HuH-7.5 (cell line): Measurements from ENCODE around the gene ADM2.

Source experiments
- DNase-seq: peaks from one replicate; pipeline ENCODE4 v3.0.0; 2011; ENCODE audit warnings: low spot score

ADM2 gene

DNA sequence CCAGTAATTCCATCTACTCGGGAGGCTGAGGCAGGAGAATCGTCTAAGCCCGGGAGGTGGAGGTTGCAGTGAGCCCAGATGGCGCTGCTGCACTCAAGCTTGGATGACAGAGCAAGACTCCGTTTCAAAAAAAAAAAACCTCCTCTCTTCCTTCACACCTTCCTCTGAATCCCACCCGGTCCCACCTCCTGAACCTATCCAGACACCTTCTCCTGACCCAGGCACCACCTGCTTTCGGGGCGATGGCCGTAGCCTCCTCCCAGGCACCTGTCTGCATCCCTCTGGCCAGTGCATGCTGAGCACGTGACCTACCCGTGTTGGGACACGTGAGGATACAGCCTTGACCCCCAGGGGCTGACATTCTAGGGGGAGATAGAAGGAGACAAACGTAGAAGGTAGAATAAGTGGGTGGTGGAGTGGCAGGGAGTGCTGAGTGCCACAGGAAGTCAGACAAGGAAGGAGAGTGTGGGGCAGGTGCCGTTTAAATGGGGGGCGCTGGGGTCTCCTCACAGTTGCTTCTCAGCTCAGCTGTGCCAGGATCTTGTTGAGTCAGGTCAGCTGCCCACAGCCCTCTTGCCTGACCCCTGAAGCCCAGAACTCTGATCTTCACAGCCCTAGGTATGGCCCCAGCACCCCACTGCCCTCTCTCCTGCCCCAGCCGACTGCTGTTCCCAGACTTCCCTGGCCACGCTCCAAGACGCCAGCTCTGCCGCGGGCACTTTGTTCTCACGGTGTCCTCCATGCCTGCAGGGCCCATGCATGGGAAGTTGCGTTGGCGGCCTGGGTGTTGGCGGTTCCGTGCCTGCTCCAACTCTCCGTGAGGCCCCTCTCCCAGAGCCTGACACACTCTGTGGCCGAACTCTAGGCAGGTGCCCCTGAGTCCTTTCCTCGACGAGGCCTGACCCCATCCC is 4.1 kb downstream of the ADM2 start:
- DNase-seq = no peak

DNA sequence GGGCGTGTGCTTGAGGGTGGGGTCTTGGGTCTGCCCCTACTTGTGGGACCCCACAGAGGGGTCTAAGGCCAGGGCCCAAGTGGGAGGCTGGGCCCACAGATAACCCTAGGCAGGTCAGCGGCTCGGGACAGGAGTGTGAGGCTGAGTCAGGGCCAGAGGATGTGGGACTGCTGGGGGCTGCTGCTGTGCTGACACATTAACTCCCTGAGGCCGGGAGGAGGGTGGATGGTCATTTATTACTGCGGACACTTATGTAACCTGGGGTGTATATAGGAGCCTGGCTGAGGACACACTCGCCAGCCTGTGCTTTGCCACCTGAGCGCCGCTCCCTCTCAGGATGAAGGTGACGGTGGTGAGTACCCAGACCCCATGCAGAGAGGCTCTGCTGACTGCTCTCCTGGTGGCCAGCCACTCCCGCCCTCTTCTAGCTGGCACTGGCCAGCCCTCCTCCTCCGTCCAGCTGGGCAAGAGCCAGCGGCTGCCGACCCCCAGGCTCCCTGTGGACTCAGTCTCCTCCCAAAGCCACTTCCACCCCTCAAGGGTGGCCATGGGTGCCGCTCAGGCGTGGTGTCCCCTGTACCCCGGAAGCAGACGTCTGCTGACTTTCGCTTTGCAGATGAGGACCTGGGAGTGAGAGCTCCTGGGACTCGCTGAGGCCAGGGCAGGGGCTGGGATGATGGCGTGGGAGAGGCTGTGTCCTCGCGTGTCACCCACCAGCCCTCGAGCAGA is 5.4 kb downstream of the ADM2 start, which contains the start of gene MIOX:
Gene MIOX, plus strand, starts transcription at position 299 of the 729 bp plus-strand sequence. Its CDS starts 39 bp downstream, at position 338.
- no peak for DNase-seq

DNA sequence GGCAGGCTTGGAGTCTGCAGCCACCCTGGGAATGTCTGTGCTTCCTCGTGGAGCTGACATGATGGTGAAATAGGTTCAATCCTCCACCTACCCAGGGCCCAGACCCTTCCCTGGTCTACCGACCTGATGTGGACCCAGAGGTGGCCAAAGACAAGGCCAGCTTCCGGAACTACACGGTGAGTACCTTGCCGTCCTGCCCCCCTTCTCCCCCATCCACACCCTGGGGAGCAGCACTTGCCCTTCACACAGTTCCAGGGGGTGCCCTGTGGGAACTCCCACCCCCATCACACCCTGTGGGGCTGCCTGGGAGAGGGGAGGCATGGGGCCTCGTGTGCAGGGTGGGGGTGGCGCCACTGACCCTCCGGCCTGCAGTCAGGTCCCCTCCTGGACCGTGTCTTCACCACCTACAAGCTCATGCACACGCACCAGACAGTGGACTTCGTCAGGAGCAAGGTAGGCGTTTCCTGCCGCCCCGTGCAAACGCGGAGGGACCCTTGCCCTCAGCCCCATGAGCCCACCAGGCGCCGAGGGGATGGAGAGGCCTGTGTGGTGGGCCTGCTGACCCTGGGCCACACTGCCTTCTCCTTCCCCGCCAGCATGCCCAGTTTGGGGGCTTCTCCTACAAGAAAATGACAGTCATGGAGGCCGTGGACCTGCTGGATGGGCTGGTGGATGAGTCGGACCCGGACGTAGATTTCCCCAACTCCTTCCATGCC is 6.1 kb downstream of the ADM2 start:
- no peak for DNase-seq

DNA sequence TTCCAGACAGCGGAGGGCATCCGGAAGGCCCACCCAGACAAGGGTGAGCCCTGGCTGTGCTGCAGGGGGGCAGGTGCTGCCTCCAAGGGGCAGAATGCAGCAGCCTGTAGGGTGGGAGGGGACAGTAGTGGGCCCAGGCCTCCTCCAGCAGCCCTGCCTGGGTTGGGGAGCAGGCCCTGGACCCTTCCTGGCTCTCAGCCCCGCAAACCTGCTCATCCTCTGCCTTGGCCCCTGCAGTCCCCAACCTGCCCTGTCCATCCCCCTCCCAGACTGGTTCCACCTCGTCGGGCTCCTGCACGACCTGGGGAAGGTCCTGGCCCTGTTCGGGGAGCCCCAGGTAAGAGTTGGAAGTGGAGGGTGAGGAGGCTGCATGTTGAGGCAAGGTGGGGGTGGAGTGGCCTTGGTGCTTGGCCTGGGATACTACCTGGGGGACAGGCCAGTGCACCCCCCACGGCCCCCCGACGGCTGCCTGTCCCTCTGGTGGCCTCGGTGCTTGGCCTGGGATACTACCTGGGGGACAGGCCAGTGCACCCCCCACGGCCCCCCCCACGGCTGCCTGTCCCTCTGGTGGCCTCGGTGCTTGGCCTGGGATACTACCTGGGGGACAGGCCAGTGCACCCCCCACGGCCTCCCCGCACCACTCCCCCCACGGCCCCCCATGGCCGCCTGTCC is 6.8 kb downstream of the ADM2 start:
- DNase-seq = no peak

DNA sequence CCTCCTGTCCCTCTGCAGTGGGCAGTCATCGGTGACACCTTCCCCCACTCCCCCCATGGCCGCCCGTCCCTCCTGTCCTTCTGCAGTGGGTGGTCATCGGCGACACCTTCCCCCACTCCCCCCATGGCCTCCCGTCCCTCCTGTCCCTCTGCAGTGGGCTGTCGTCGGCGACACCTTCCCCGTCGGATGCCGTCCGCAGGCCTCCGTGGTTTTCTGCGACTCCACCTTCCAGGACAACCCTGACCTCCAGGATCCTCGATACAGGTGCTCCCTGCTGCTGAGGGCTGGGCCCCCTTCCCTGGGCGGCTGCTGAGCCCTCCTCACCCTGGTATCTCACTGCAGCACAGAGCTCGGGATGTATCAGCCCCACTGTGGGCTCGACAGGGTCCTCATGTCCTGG is 7.5 kb downstream of the ADM2 start:
- DNase-seq = no peak

DNA sequence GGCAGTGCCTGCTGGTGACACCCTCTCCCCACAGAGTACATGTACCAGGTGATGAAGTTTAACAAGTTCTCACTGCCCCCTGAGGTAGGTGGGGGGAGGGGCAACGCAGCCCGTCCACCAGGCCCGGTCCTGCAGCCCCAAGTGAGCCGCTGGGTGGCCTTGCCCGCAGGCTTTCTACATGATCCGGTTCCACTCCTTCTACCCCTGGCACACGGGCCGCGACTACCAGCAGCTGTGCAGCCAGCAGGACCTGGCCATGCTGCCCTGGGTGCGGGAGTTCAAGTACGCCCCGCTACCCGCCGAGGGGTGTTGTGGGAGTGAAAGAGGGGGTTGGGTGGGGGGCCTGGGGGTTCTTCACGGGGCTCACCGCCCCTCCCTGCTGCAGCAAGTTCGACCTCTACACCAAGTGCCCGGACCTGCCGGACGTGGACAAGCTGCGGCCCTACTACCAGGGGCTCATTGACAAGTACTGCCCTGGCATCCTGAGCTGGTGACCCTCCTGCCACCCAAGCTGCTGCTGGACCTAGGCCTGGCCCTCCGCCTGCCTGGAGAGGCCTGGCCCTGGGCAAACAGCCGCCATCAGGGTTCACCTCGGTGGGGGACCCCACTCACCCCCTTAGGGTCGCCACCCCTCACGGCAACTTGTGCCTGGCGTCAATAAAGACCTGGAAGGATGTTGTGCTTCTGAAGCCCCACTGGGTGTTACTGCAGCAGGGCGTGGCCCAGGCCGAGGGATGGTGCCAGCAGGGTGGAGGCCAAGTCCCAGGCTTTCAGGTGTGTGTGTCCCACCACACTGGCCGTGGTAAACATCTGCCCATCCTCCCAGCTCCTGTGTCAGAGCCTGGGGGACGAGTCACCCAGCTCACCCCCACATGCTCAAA is 8.3 kb downstream of the ADM2 start:
- DNase-seq = no peak

DNA sequence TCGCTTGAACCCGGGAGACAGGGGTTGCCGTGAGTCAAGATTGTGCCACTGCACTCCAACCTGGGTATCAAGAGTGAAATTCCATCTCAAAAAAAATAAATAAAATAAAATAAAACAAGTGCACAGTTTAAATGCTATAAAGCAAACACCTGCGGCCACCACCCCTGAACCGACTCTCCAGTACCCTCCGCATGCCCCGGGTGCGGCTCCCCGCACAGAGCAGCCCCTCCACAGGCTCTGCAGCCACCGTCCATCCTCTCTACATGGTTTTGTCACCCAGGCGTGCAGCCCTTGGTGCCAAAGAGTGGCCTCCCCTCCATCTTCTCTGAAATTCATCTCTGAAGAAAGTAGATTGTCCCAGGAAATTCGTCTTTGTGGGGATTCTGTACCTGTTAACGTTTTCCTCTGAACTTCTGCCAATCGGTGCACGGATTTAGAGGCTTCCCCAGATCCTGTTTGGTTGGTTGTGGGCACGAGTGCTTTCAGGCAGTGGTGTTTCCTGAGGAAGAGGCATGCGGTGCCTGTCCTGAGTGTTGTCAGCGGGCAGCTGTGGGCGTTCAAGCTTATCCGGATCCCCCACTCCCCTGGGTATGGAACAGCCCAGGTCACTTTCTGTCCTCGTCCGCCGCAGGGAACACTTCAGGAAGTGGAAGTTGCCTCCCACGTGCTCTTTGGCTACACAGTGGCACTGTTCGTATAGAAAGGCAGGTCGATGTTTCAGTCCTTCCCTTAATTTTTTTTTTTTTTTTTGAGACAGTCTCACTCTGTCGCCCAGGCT is 9.4 kb downstream of the ADM2 start:
- DNase-seq = no peak

DNA sequence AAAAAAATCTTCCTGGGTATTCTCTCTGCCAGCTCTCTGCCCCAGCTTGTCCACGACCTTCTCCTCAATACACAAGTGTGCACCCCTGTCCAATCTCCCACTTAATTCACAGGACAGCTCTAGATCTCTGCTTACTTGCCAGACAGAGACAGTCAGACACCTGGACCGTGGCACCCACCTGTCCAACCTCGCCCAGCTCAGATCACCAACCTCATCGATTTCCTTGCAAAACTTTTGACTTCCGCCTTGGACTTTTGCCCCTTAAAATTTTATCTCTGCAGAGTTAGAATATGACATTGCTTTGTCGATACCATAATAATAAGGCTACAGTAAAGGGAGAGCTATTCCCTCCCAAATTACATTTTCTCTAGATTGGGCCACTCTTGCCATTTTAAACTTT is 15.8 kb downstream of the ADM2 start:
- DNase-seq = no peak

DNA sequence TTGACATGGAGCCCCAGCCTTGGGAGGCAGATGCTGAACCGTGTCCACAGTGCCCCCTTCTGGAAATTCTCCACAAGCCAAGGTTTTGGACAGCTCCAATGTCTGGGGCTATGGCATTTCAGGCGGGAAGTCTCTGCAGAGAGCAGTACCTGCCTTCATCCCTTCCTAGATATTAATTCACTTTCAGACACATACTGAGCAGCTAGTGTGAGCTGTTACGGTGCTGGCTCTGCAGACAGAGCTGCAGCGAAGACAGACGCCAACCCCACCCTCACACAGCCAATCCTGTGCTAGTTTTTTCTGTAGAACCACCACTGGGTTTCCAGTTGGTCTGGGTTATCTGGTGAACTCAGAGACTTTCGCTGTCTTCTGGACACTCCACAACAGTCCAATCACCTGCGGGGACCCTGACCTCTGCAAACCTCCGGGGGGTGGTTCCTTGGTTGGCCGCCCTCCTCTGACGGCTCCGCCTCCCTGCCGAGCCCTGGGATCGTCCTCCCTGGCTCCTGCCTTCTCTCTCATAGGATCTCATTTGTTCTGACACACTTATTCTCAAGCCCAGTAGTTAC is 17.1 kb downstream of the ADM2 start:
- DNase-seq = peak; percentile 90

DNA sequence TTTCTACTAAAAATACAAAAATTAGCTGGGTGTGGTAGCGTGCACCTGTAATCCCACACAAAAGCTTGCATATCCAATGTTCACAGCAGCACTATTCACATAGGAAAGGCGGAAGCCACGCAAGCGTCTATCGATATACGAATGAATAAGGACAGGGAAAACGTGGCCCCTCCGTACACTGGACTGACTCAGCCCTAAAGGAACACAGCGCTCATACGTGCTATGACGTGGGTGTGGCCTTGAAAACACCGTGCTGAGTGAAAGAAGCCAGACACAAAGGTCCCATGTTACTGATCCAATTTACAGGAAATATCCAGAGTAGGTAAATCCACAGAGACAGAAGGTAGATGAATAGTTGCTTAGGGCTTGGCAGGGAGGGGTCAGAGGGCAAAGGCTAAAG is 19.1 kb downstream of the ADM2 start:
- no peak for DNase-seq

DNA sequence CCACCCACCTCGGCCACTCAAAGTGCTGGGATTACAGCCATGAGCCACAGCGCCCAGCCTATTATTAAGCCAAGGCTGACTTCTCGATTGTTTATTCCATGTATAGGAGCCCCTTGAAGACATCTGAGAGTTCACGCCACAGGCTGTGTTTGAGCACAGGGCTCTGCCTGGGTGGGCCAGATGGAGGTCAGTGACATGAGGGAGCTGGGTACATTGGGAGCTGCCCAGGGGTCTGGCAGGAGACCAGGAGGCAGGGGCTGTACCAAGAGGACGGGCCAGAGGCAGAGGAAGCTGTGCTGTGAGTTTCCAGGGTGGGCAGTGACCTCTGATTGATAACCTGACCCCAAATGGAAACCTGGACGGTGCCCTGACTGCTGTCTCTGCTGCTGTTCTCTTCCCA is 20.8 kb downstream of the ADM2 start:
- no peak for DNase-seq

DNA sequence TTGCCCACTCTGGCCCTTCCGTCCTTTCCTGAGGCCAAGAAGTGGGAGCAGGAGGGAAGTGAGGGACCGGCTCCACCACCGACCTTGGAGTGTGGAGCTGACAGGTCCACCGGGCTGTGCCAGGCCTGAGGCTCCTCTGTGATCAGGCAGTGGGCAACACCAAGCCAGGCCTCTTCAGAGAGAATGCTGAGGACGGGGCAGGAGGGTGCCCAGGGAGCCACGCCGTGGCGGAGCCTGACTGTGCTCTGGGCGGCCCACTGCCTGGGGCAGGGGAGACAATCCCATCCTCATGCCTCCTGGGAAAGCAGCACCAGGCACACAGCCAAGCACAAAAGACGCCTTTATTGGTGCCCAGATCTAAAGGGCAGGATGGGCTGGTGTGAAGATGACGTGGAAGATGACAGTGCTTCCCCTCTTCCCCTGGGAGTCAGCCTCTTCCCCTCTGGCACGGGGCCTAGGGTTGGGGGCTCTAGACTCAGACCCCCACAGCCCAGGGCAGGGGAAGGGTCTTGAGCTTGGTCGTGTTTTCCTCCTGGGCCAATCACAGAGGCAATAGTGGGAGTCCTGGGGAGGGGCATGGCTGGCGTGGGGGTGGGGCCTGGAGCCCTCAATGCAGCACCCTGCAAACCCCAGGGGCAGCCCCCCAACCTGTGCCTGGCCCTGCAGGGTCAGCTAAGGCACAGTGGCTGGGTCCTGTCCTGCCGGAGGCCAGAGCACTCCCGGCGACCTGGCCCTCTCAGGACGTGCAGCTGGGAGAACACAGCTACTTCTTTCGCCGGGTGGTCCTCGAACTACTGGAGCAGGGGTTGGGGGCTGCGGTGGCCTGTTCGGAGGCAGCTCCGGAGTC is 21.5 kb downstream of the ADM2 start:
- DNase-seq = no peak

DNA sequence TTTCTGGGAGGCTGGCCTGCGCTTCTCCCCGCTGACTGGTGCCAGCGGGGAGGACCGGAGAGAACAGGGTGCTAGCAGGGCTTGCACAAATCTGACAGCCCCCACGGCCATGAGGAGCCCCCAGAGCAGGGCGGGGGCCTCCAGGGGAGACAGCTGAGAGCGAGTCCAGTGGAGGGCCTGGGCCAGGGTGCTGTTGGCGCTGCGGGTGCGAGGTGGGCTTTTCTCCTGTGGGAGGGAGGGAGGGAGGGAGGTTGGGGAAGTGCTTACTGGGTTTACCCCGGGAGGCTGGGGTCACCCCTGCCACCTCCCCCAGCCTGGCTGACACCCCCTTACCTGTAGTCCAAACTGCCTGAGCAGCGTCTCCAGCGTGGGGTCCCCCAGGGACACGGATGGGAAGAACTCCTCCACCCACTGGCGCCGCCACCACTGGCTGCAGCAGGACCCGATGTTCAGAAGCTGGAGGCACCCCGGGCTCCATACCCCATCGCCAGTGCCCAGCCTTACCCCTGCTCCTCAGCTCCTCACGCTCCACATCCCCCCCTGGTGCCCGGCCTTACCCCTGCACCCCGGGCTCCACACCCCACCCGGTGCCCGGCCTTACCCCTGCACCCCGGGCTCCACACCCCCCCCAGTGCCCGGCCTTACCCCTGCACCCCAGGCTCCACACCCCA is 22.3 kb downstream of the ADM2 start:
- DNase-seq = no peak

DNA sequence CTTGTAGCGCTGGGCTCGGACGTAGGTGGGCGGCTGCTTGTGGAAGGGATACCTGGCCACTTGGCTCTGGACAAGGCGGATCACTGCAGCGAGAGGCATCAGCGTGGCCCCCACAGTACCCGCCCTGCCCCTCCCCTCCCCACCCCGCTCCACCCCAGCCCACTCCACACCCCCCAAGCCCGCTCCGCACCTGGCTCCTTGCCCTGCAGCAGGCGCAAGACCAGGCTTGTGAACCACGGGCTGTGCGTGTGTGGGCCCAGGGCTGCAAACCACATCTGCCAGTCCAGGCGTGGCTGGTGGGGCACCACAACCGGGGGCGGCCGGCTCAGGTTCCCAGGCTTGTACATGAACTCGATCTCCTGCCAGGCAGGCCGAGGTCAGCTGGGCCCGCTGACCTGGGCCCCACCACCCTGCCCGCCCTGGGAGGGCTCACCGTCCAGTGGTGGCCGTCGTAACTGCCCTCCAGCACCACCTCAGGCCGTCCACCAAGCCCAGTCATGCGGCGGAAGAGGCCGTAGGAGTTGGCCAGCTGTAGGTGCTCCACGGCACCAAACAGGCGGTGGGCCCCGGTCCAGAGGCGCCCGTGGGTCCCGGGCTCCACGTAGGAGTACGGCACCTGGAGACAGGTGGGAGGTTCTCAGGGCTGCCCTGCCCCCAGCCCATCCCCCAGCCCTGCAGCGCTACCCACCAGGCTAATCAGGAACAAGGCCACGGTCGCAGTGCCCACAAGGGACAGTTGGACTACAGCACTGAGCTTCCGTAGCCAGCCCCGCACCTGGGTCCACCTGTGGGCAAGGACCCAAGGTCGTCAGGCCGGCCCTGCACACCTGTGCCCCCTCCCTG is 23.2 kb downstream of the ADM2 start:
- DNase-seq = no peak

DNA sequence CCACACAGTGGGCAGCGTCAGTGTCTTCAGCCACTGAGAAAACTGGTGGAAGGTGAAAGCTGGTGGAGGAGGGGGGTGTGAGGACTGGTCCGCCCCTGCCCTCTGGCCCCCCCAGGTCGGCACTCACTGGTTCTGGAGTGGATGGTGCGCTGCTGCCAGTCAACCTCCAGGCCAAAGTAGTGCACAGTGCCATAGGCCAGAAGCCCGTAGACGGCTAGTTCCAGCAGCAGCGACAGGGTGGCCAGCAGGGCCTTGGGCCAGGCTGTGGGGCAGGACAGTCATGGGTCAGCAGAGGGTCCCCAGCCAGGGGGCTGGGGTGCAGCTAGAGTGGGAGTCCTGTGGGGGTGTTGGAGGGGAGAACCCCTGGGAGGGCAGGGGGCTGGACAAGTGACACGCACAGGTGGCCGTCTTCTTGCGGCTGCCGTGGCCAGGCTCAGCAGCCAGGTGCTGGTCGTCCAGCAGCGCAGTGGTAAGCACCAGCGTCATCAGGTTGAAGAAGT is 24.0 kb downstream of the ADM2 start:
- DNase-seq = no peak

DNA sequence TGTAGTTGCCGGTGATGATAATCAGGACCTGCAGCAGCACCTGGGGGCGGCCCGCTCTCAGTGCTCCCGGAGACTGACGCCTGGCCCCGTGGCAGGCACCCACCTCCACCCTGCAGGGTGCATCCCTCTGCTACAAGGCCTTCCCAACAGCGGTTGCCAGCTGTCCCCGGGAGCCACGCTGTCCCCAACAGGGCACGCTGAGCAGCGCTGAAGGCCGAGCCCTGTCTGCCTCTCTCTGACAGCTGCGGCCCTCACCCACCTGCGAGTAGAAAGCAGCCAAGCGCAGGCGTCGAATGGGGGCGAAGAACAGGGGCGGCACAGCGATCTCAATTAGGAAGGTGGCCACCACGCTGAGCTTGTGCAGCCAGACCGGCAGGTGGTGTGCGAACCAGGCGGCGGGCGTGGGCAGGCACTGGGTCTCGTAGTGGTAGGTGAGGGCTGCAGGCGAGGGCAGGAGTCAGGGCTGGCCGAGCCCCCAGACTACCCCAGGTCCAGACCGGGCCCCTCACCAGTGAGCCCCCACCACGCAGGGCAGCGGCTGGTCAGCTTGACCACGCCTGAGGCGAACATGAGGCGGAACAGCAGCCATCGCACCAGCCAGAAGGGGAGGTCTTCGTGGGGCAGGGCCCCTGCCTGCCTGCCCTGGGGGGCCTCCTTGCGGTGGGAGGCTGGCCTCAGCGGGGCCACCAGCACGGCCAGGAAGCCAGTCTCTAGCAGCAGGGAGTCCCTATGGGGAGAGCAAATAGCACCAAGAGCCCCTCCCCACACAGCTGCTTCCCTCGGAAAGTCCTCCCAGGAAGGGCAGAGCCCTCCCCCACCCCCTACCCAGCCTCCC is 24.6 kb downstream of the ADM2 start:
- DNase-seq = no peak
